K562 (cell line): ENCODE data around the gene AGMO. TPM values are rescaled to one million over a fixed set of nuclear protein-coding genes. Genes with fewer than 3 reads are reported as not detected.

ENCODE experiments used
- ATAC-seq: fragments of 200-7000 bp; cut with Tn5 transposase; 3 replicates; pipeline ENCODE4 v1.9.1; 2020; ENCODE audit warnings: moderate library complexity
- BruUV-seq: library from RNA; stranded (reverse); fragments of 400-500 nt; replicated peaks from 2 replicates; lab custom pipeline; 2021; lab: Mats Ljungman, UMichigan
- CTCF ChIA-PET: fragments of 300-600 bp; formaldehyde crosslinking; extraction: SDS; loops from one replicate; lab custom pipeline; 2021; ENCODE audit warnings: low intra/inter-chr PET ratio; lab: Yijun Ruan, JAX
- POLR2A ChIA-PET: fragments of 300-600, 350-650 bp; sonication (Branson Sonifier 250); formaldehyde crosslinking; extraction: SDS; loops from one replicate; lab custom pipeline; 2021; ENCODE audit warnings: antibody characterized with exemption, inconsistent platforms; lab: Yijun Ruan, JAX
- DNase-seq, 4 experiments: peaks; one replicate each; pipeline versions ENCODE4 v3.0.0 to v3.0.0-alpha.2; 2011 to 2018; ENCODE audit warnings: low spot score in 3 of 4, mixed read lengths in 3 of 4; ENCODE audit errors: extremely low read depth in 1 of 4
- FAIRE-seq: peaks from 2 replicates; lab custom pipeline; 2011; peaks lifted over from hg19 to GRCh38; lab: Jason Lieb, UNC
- H2AFZ ChIP-seq: 2 replicates; pipeline ENCODE4 v1.6.0; 2011; ENCODE audit warnings: low read depth, low read length, control low read depth, inconsistent platforms
- H3K27ac ChIP-seq: fragments of 200-600 bp; 3 replicates; pipeline ENCODE4 v1.8.0; 2011; ENCODE audit warnings: low read depth, mild to moderate bottlenecking, control low read depth, inconsistent platforms, low read length, moderate library complexity, mixed read lengths; ENCODE audit errors: extremely low read depth
- H3K27me3 ChIP-seq, 2 experiments: fragments of 300-600 bp in 1 of 2; 2 replicates in 1 of 2; 3 replicates in 1 of 2; pipeline versions ENCODE4 v1.6.0 to v1.8.0; 2011; ENCODE audit warnings: inconsistent platforms in 2 of 2, low read length in 2 of 2, mild to moderate bottlenecking in 1 of 2, mixed read lengths in 1 of 2, moderate library complexity in 1 of 2; ENCODE audit not compliant: control insufficient read depth in 2 of 2, insufficient read depth in 2 of 2
- H3K36me3 ChIP-seq: fragments of 300-600 bp; 3 replicates; pipeline ENCODE4 v1.8.0; 2011; ENCODE audit warnings: mild to moderate bottlenecking, low read length, inconsistent platforms; ENCODE audit not compliant: control insufficient read depth, insufficient read depth
- H3K4me1 ChIP-seq, 2 experiments: fragments of 200-600 bp in 1 of 2; replicated peaks in 1 of 2; 2 replicates in 1 of 2; 3 replicates in 1 of 2; pipeline versions ENCODE4 v1.5.1 to v1.8.0; 2011; ENCODE audit warnings: inconsistent platforms in 2 of 2, low read length in 2 of 2, mild to moderate bottlenecking in 1 of 2, mixed read lengths in 1 of 2, moderate library complexity in 1 of 2; ENCODE audit not compliant: control insufficient read depth in 2 of 2, insufficient read depth in 2 of 2
- H3K4me2 ChIP-seq: 2 replicates; pipeline ENCODE4 v1.6.1; 2011; ENCODE audit warnings: low read length, control low read depth, inconsistent platforms, mixed read lengths; ENCODE audit not compliant: insufficient read depth
- H3K4me3 ChIP-seq: fragments of 200-600 bp; sonication (generic), shearing (Covaris generic); 2 replicates; pipeline ENCODE4 v1.5.1; 2016; ENCODE audit warnings: control low read depth, inconsistent platforms
- H3K79me2 ChIP-seq: fragments of 200-600 bp; 3 replicates; pipeline ENCODE4 v1.8.0; 2011; ENCODE audit warnings: low read length, inconsistent platforms; ENCODE audit not compliant: control insufficient read depth, insufficient read depth
- H3K9ac ChIP-seq, 2 experiments: 2 replicates each; pipeline versions ENCODE4 v1.6.0 to v1.6.1; 2011; ENCODE audit warnings: low read depth in 2 of 2, low read length in 2 of 2, control low read depth in 1 of 2, inconsistent platforms in 1 of 2, mild to moderate bottlenecking in 1 of 2, mixed read lengths in 1 of 2; ENCODE audit not compliant: insufficient read depth in 1 of 2
- H3K9me1 ChIP-seq: one replicate; pipeline ENCODE4 v1.6.0; 2011; ENCODE audit warnings: inconsistent platforms, mild to moderate bottlenecking, low read length, moderate library complexity; ENCODE audit not compliant: control insufficient read depth, insufficient read depth
- H3K9me3 ChIP-seq: replicated peaks from 2 replicates; pipeline ENCODE4 v1.5.1; 2011; ENCODE audit warnings: low read depth, low read length, inconsistent platforms; ENCODE audit not compliant: control insufficient read depth, insufficient read depth
- H4K20me1 ChIP-seq: replicated peaks from 2 replicates; pipeline ENCODE4 v1.6.1; 2011; ENCODE audit warnings: low read length, inconsistent platforms, mixed read lengths; ENCODE audit not compliant: control insufficient read depth, insufficient read depth
- CBX2 ChIP-seq: fragments of 200-600 bp; sonication (generic); IDR thresholded peaks from one replicate; pipeline ENCODE4 v1.6.1; 2012; ENCODE audit warnings: mild to moderate bottlenecking, low read length, inconsistent platforms; ENCODE audit not compliant: insufficient read depth, poor library complexity, severe bottlenecking
- KLF6 ChIP-seq: fragments of 250-450 bp; sonication (Bioruptor Pico); IDR thresholded peaks from 2 replicates; pipeline ENCODE4 v1.4.0; 2020; ENCODE audit warnings: mild to moderate bottlenecking, moderate library complexity, borderline replicate concordance
- LCOR ChIP-seq: sonication (generic); formaldehyde crosslinking; IDR thresholded peaks from 2 replicates; pipeline ENCODE4 v1.8.0; 2022; ENCODE audit warnings: mild to moderate bottlenecking, missing genetic modification reagents
- NCOA4 ChIP-seq: fragments of 450-650 bp; IDR thresholded peaks from 2 replicates; pipeline ENCODE4 v1.6.1; 2018; ENCODE audit warnings: mild to moderate bottlenecking; ENCODE audit not compliant: partially characterized antibody
- RFX5 ChIP-seq: IDR thresholded peaks from 2 replicates; pipeline ENCODE4 v1.6.1; 2011; ENCODE audit warnings: low read depth, mild to moderate bottlenecking, improper control_type of control experiment, low read length
- SMAD1 ChIP-seq: fragments of 150-350 bp; IDR thresholded peaks from 2 replicates; pipeline ENCODE4 v1.6.1; 2014; ENCODE audit warnings: low read length, low read depth; ENCODE audit not compliant: partially characterized antibody
- TRIM28 ChIP-seq: fragments of 450-650 bp; IDR thresholded peaks from 2 replicates; pipeline ENCODE4 v1.6.1; 2017
- WGBS: fragments of 100-300 bp; shearing (Covaris generic); methylation state at CpG from one replicate; pipeline ENCODE4 v1.1.6; 2016; ENCODE audit warnings: low coverage, mixed read lengths; ENCODE audit not compliant: insufficient coverage; ENCODE audit errors: missing lambda C conversion rate; 5-methylcytosine and 5-hydroxymethylcytosine counted together
- in situ Hi-C: fragments of 300-500 bp; cut with MboI; formaldehyde crosslinking; loops from 4 replicates; pipeline ENCODE4 v1.15.0; 2018; ENCODE audit warnings: inconsistent platforms, mixed read lengths
- intact Hi-C: fragments of 100-400 bp; cut with micrococcal nuclease; formaldehyde crosslinking; loops from 2 replicates; pipeline ENCODE4 v1.14.2; 2022
- polyA plus RNA-seq, 8 experiments: library from polyadenylated mRNA; depleted of rRNA in 4 of 8; stranded (reverse) in 5 of 8; unstranded in 3 of 8; fragments of >200 nt; fragmentation: Nextera tagmentation in 2 of 8; fragmentation: Illumina TruSeq in 1 of 8; extraction: Ambion mirVana in 2 of 8; extraction: Trizol in 1 of 8; gene quantifications; 2 replicates each; pipeline versions ENCODE4 v1.2.1 to v1.2.3, GENCODE V29; 2011 to 2014; ENCODE audit warnings: inconsistent platforms in 1 of 8, missing spikeins in 1 of 8
- total RNA-seq, 7 experiments: library from RNA; depleted of rRNA in 6 of 7; stranded (reverse); fragments of >200 nt in 6 of 7; fragmentation: Illumina TruSeq in 2 of 7; extraction: Trizol in 2 of 7; gene quantifications; 2 replicates each; pipeline versions ENCODE4 v1.2.1 to v1.2.3, GENCODE V29; 2011 to 2021; ENCODE audit warnings: low replicate concordance in 1 of 7
- TF ChIP-seq, protein P1 (sequence below): fragments of 250-450 bp; sonication (Bioruptor Pico); IDR thresholded peaks from 2 replicates; pipeline ENCODE4 v1.8.0; 2021; ENCODE audit warnings: moderate library complexity, mild to moderate bottlenecking, inconsistent platforms
- TF ChIP-seq, protein P2 (sequence below): fragments of 450-650 bp; IDR thresholded peaks from 2 replicates; pipeline ENCODE4 v1.6.1; 2017; ENCODE audit warnings: antibody characterized with exemption
- TF ChIP-seq, protein P3 (sequence below): fragments of 450-650 bp; IDR thresholded peaks from 2 replicates; pipeline ENCODE4 v1.6.1; 2018; ENCODE audit warnings: mild to moderate bottlenecking, low read depth; ENCODE audit not compliant: partially characterized antibody
- TF ChIP-seq, protein P4 (sequence below): fragments of 450-650 bp; IDR thresholded peaks from 2 replicates; pipeline ENCODE4 v1.6.1; 2018; ENCODE audit not compliant: partially characterized antibody

AGMO gene
- total and polyA plus RNA-seq, 9 of the 15 experiments (the other 6 are each of a cell fraction or from before 2014, with no cell fraction given): 0.30 to 1.4 (median 0.69) TPM; not detected in 1

DNA sequence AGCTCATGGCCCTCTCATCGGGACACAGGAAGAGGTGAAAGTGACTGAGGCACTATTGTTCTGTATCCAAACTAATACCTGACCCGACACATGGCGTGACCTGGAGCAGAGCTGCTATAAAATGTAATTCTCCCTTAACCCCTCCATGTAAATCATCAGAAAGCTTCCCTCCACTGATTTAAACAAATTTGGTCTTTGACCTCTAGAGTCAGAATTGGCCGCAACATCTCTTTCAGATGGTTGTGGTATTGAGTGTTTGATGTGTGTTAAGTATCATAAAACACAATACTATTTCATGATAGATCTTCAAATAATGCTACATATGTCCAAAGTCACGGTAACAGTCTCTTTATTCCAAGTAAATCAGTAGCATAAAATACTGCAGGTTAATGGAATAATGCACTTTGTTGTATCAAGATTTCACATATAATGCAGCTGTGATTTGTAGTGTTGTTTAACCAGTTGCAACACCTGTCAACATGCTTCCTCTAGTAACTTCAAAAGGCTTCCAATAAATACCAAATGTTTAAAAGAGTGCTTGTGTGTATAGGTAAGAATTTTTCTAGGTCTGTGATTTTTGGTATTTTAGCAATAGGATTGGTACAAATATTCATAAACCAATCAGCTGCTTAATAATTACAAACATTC lies 144.3 kb downstream of the AGMO start:
- FAIRE-seq: no peak
- CTCF ChIA-PET: no interaction called here

More for the DNA sequence above, 144.3 kb downstream of the AGMO start:
- POLR2A ChIA-PET: no interaction called here
- no peak for ATAC-seq
- no peak for TF ChIP-seq SMAD1
- no peak for TF ChIP-seq CBX2
- no peak for TF ChIP-seq TRIM28
- TF ChIP-seq RFX5: no peak
- TF ChIP-seq, protein P1, sequence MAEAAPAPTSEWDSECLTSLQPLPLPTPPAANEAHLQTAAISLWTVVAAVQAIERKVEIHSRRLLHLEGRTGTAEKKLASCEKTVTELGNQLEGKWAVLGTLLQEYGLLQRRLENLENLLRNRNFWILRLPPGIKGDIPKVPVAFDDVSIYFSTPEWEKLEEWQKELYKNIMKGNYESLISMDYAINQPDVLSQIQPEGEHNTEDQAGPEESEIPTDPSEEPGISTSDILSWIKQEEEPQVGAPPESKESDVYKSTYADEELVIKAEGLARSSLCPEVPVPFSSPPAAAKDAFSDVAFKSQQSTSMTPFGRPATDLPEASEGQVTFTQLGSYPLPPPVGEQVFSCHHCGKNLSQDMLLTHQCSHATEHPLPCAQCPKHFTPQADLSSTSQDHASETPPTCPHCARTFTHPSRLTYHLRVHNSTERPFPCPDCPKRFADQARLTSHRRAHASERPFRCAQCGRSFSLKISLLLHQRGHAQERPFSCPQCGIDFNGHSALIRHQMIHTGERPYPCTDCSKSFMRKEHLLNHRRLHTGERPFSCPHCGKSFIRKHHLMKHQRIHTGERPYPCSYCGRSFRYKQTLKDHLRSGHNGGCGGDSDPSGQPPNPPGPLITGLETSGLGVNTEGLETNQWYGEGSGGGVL: no peak
- TF ChIP-seq, protein P2, sequence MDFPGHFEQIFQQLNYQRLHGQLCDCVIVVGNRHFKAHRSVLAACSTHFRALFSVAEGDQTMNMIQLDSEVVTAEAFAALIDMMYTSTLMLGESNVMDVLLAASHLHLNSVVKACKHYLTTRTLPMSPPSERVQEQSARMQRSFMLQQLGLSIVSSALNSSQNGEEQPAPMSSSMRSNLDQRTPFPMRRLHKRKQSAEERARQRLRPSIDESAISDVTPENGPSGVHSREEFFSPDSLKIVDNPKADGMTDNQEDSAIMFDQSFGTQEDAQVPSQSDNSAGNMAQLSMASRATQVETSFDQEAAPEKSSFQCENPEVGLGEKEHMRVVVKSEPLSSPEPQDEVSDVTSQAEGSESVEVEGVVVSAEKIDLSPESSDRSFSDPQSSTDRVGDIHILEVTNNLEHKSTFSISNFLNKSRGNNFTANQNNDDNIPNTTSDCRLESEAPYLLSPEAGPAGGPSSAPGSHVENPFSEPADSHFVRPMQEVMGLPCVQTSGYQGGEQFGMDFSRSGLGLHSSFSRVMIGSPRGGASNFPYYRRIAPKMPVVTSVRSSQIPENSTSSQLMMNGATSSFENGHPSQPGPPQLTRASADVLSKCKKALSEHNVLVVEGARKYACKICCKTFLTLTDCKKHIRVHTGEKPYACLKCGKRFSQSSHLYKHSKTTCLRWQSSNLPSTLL: no peak
- no peak for TF ChIP-seq LCOR (CRISPR knock-in tag)
- TF ChIP-seq, protein P3, sequence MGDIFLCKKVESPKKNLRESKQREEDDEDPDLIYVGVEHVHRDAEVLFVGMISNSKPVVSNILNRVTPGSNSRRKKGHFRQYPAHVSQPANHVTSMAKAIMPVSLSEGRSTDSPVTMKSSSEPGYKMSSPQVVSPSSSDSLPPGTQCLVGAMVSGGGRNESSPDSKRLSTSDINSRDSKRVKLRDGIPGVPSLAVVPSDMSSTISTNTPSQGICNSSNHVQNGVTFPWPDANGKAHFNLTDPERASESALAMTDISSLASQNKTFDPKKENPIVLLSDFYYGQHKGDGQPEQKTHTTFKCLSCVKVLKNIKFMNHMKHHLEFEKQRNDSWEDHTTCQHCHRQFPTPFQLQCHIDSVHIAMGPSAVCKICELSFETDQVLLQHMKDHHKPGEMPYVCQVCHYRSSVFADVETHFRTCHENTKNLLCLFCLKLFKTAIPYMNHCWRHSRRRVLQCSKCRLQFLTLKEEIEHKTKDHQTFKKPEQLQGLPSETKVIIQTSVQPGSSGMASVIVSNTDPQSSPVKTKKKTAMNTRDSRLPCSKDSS: no peak
- no peak for TF ChIP-seq KLF6 (CRISPR knock-in tag)
- no peak for TF ChIP-seq NCOA4
- TF ChIP-seq, protein P4, sequence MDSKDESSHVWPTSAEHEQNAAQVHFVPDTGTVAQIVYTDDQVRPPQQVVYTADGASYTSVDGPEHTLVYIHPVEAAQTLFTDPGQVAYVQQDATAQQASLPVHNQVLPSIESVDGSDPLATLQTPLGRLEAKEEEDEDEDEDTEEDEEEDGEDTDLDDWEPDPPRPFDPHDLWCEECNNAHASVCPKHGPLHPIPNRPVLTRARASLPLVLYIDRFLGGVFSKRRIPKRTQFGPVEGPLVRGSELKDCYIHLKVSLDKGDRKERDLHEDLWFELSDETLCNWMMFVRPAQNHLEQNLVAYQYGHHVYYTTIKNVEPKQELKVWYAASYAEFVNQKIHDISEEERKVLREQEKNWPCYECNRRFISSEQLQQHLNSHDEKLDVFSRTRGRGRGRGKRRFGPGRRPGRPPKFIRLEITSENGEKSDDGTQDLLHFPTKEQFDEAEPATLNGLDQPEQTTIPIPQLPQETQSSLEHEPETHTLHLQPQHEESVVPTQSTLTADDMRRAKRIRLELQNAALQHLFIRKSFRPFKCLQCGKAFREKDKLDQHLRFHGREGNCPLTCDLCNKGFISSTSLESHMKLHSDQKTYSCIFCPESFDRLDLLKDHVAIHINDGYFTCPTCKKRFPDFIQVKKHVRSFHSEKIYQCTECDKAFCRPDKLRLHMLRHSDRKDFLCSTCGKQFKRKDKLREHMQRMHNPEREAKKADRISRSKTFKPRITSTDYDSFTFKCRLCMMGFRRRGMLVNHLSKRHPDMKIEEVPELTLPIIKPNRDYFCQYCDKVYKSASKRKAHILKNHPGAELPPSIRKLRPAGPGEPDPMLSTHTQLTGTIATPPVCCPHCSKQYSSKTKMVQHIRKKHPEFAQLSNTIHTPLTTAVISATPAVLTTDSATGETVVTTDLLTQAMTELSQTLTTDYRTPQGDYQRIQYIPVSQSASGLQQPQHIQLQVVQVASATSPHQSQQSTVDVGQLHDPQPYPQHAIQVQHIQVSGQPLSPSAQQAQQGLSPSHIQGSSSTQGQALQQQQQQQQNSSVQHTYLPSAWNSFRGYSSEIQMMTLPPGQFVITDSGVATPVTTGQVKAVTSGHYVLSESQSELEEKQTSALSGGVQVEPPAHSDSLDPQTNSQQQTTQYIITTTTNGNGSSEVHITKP: no peak
- Histone ChIP-seq H3K4me2 (no peak overlapping the region), H2AFZ (no peak overlapping the region), H3K79me2 (no peaks in the 10 kb centered on the region), H3K27ac (no peak overlapping the region), H3K9me1 (no peaks in the 10 kb centered on the region), H4K20me1 (no peaks in the 10 kb centered on the region), H3K4me1 (no peaks in the 10 kb centered on the region), H3K36me3 (no peaks in the 10 kb centered on the region), H3K4me3 (no peak overlapping the region), H3K9me3 (no peaks in the 10 kb centered on the region), H3K9ac (no peak overlapping the region), H3K27me3 (no peaks in the 10 kb centered on the region)
- in situ Hi-C loops: no loop called here
- DNase-seq: no peak
- 3% methylated on average over 5 of the region's 5 CpGs for WGBS
- intact Hi-C loops: no loop called here
- no TSS peak for BruUV-seq
